HG03520 (cell line): ENCODE measurements around the gene PRR16.

Source experiments
- ATAC-seq: cut with Tn5 transposase; IDR thresholded peaks from one replicate; pipeline ENCODE4 v1.9.1; 2021; ENCODE audit warnings: mild to moderate bottlenecking, moderate library complexity; ENCODE audit not compliant: unreplicated experiment

Gene PRR16

DNA sequence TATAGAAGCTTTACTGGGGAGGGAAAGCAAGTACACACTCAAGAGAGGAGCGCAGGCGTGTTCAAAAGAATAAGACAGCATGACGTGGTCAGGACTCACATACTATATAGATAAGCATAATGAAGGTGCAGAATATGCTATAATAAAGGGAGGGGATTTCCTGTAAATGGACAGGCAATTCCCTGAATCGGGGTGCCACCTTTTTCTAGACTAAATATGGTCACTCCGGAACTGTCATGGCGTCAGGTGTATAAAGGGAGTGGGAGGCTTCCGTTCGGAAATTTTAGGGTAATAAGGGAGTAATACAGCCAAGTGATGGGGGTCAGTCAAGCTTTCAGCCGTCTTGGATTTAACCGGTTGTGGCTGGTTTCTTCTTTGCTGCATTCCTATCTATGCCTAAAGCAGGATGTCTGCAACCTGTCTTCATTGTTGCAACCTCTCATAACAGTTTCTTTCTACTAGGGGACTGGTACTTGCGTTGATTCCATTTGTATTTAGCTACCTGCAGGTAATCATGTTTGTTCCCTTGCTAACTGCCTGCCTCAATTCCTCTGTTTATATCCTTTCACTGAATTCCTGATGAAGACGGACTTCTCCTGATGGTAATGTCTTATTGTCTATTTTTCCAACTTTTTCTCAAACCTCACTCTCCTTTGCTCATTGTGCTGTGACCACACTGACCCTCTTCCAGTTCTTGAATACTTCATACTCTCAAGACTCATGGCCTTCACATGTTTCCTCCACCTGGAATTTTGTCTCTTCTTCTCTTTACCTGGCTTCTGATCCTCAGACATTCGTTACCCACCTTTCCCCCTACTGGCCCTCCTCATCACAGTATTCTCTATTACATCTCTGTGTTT lies 48.9 kb downstream of the PRR16 start:
- no peak for ATAC-seq

DNA sequence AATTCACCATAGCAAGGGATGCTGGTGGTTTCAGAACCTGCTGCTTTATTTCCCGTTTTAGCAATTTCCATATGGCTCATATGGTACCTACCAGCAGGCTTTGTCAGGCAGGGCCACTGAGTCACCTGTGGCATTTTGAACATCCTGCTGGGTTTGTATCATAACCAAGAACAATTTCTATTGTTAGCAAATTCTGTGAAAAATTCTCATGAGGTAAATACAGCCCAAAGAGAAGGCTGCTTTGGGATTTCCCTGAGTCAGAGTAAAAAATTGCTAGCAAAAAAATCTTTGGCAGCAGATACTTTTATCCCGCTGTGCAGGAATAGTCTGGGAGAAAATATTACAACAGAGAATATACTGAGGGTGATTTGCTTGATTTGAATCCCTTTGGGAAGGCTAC lies 52.7 kb downstream of the PRR16 start:
- ATAC-seq = no peak

DNA sequence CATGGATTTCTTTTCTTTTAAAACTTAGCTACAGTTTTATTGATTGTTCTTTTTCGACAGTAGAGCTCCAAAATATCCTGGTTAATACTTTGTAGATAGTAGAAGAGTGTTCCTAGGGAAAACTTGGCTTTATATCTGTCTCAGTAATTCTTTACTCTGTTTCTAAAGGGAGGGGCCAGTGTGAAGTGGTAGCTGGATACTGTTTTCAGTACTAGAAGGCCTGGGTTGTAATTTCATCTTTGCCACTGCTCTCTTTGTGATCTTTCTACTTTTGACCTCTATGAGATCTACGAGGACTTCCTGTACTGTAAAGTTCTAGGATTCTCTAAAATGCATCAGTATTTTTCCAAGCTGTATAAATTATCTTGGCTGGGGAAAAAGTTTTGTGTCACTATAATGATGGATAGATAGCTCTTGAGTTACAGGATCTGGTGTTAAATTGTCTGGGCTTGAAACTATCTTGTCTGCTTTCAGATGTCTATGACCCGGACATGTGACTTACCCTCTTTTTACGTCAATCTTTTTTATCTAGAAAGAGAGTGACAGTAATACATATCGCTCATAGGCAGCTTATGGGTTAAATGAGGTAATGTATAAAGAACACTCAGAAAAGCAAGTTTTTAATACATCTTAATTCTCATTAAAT lies 53.6 kb downstream of the PRR16 start:
- ATAC-seq = no peak

DNA sequence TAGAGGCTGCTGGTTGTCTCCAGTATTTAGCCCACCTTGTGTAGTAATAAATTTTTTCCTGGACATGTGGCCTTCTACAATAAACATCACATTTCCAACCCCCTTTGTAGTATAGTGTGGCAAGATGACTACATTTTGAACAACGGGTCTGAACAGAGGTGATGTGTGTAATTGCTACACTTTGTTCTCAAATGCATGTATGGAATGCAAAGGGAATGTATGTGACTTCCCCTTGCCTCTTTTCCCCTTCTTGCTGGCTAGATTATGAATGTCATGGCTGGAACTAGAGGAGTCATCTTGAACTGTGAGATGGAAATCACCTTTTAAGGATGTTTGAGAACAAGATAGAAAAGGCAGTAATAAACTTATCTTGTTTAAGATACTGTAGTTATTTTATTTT lies 54.5 kb downstream of the PRR16 start:
- no peak for ATAC-seq

DNA sequence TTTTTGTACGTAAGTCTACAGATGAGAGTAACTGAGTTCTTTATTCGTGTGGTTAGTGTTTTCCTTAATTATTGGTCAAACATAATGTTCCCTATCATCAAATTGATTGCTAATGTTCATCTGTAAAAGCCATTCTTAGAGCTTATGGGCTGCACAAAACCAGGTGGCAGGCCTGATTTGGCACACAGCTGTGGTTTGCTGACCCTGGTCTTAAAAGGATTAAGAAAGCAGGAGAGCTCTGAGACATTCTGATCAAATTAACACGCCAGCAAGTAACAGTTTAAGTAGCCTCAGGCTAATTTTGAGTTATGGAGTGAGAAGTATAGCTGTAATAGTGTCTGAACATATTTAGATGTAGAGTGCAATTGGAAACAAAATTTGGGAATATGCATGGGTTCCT lies 63.2 kb downstream of the PRR16 start:
- no peak for ATAC-seq

DNA sequence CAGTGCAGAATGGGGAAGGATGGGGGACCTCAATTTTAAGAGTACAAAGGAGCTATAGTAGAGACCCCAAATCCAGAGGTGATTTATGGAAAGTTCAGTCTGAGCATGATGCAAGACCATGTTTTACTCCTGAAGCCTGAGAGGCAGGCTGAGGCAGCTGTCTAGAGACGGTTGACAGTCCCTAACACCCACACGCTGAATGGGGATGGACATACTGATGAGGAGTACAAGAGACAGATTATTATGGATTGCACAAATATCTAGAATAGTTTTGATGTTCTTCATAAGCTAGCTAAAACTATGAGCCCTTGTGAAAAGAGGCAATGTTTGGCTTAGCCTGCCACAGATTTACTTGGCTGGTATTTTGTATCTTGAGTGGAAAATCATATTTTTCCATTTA lies 64.5 kb downstream of the PRR16 start:
- no peak for ATAC-seq

DNA sequence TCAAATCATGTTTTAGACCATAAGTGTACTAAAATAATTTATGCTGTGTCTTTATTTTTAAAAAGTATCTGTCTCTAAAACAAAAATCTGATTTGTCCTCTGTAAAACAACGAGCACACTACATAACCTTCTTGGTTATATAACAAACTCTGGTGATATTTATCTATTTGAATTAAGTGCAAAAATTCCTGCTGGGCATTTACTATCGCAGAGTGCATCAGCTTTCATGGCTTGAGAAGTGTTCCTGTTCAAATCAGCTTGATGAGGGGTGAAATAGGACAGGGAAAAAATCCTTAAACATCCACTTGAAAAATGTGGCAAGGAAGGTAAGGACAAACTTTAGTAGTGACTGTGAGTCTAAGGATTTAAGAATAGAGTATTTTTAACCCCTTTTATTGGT lies 65.3 kb downstream of the PRR16 start:
- no peak for ATAC-seq

DNA sequence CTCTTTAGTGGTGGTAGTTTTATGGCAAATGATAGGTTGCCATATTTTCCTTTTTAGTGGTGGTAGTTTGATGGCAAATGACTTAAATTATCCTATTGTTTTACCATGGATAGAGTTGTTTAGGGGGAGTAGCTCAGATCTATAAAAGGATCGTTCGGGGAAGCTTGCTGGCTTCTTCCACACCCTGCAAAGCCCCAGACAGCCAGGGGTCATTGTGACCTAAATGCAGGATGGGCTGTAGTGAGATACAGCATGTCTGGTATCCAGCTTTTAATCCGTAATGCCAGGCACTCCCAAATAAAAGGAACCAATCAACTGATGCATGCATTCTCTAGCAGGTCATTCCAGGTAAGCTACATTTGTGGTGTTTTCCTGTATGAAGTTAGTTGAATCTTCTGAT lies 67.1 kb downstream of the PRR16 start:
- no peak for ATAC-seq

DNA sequence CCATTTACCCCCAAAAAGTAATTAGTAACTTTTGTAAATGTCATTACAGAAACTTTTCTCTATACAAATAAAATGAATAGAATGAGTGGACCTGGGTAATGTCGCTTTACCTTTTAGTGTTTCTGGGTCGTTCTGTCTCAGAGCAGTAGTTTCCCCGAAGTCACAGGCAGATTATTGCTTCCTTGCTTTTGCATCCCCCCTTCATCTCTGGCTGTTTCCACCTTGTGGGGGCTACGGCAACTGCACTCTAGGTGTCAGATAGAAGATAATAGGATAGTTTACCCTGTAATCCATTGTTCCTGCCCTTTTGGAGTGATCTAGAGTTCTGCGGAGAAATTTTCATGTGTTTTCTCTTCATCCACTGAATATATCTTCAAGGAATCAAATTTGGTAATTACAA lies 68.7 kb downstream of the PRR16 start:
- ATAC-seq = no peak

DNA sequence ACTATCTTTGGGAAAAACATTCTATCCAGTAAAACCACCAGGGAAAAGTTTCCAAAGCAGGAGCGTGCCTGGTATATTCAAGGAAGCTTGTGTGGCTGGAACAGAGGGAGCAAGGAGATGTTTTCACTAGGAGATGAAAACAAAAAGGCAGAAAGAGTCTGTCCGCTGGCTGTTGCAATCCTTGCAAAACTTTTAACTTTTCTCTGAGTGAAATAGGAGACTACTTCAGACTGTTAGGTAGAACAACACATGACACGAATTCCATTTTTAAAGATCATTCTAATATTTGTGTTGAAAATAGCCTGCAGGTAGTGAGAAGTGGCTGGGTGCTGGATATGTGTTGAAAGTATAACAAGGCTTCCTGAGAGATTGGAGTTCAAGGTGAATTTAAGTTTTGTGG lies 69.5 kb downstream of the PRR16 start:
- ATAC-seq = no peak

DNA sequence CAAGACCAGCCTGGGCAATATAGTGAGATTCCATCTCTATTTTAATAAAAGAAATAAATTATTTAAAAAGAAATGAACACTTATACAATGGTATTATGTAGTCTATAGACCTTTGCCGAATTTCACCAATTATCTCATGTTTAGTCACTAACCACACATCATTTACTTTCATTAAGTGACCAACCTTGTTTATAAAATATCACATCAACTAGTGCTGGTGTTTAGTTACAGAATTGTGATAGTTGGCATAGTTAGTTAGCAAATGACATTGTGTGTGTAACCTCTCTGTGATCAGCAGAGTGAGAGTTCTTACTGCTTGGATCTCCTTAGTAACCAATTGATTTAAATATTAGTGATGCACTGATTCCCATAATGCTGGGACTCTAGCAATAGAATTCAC lies 71.8 kb downstream of the PRR16 start:
- ATAC-seq = no peak

DNA sequence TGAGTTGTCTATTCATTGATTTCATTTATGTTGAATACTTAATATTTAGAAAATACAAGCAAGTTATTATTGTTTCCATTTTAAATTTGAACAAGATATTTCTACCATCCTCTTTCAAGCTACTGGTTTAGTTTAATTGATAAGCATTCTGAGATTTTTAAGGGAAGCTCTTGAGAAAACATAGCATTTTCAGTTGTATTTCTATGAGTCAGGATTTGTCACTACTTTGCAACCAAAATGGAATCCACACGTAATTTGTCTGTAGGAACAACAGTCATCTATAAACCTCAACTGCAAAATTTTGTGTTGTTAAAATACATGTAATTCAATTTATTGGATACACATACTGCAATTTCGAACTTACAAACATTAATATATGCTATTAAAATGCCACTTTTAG lies 74.0 kb downstream of the PRR16 start:
- no peak for ATAC-seq

DNA sequence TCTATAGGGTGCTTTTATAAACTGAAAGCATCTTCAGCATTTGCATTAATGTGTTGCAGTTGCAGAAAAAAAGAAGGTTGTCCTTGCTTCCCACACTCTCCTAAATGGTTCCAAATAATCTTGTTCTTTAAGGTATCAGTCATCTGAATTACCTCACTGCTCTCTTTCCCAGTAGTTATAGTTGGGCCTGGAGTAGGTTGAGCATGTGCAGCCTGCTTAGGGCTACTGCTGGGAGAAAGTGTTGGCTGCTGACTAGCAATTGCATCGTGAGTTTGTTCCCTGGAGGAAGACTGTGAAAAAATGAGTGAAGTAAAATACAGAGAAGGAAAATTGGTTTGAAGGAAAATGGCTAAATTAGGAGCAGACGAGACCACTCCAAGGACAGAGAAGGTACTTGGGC lies 74.5 kb downstream of the PRR16 start:
- no peak for ATAC-seq

DNA sequence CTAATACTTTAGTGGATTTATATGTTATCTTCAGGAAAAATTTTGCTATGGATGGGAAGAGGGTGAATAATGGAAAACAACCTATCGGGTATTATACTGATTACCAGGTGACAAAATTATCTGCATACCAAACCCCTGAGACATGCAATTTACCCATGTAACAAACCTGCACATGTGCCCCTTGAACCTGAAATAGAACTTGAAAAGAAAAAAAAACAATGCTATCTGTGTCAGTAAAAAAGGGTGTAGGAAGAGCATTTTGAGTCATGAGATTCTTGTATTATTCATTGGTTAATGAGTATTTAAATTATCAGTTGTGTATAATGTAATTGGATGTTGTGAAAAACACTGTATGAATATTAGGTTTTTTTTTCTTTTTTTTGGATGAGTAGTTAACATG lies 75.4 kb downstream of the PRR16 start:
- ATAC-seq = no peak

DNA sequence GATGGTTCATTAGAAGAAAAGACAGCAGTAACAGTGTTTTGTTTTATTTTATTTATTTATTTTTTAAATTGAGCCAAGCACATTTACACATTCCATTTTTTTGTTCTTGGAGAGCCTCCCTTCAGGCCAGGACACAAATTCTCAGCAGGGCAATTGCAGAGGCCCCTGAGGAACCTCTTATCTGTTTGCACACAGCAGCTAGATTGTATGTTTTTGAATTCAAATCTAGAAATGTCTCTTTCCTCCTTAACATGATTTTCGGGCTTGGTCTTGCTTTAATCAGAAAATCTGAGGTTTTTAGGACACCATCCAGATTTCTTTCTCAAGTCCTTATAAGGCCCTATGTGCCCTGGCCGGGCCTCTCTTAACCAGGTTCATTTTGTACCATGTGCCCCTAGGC lies 76.0 kb downstream of the PRR16 start:
- no peak for ATAC-seq

DNA sequence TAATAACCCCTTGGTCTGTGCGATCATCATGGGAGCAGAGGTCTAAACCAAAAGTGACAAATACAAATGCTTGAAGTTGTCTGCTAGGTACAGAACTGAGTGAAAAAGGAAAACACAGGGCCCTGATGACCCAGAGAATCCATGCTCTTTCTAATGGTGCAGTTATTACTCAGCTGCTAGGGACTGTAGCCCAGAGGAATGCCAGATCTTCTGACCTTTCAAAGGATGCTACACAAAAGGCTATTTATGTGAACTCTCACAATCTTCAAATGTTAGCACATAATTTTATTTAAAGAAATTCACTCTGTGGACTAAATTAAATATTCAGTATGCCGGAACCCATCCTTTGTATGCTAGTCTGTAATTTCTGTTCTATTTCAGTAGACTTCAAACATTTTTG lies 79.9 kb downstream of the PRR16 start:
- no peak for ATAC-seq

DNA sequence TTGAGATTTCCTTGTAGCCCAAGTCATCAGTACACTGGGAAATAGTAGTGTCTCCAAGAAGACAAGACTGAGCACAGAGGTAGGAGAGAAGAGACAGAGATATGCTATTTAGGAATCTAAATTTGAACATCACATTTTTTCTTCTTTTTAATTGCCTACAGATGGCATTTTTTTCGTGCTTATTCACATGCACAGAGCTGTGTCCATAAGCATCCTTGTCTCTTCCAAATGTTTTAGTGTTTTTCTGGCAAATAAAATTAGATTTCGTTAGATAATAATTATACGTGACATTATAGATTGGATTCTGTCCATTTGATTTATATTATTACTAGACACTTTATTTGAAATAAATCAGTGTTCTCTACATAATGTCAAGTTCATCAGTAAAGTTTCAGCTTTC lies 80.9 kb downstream of the PRR16 start:
- ATAC-seq = no peak

DNA sequence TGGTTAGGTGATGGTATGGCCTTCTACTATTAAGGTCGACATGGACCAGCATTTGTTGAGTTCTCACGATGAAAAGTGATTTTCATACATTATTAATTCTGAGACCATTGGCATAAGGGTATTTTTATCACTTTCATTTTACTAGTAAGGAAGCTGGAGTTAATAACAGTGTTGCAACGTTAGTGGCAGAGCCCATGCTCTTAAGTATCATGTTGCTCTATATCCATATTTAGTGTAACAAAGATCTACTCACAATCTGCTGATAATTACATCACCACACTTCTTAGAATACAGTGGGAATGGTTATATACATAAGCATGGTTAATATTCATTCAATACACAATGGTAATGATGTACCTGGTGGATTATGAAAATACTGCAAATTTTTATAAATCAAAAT lies 81.9 kb downstream of the PRR16 start:
- ATAC-seq = no peak

DNA sequence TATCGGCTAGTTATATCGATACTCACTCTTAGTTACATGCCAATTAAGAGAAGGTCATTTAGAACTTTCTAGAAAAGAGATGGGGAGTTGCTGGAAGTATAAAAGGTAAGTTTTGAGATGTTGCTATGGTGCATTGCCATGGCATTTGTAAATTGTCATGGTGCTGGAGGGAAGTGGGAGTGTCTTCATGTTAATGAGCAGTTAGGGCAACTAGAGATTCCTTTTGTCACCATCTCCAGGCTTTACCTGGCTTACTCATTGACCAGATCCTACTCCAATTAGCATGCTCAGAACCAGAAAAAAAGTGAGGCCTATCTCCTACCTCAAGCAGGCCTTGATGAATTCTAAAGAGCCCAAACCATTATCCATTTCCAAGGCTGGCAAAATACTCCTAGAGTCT lies 82.8 kb downstream of the PRR16 start:
- no peak for ATAC-seq

DNA sequence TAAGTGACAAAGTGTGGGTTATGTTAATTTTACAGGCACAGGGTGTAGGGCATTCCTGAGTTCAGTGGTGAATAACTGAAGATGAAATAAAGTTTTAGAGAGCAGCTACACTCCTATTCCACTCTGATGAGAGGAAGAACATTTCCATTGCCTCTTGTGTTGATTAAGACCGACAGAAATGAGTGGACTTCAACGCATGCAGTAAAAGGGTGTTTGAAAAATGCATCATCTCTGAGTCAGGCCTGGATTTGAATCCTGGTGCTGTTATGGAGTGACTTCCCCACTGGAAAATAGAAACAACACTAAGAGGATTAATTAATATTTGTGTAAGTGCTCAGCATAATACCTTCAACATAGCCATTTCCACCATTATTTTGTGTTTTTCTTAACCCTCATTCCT lies 86.3 kb downstream of the PRR16 start:
- ATAC-seq = no peak

DNA sequence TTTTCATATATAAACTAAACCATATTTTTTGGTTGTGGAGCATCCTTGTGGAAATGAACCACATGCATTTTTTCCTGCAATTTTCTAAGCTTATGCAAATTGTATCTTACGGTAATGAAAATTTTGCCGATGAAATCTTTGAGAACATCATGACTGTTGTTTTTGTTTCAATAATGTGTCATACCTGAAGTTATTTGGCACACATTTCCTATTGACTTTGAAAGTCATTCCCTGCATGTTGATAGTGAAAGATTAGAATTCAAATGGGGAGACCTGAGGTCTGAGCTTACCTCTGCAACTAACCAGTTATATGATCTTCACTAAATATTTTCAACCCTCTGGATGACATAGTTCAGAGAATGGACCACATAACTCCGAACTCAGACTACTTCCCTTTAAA lies 88.5 kb downstream of the PRR16 start:
- no peak for ATAC-seq

DNA sequence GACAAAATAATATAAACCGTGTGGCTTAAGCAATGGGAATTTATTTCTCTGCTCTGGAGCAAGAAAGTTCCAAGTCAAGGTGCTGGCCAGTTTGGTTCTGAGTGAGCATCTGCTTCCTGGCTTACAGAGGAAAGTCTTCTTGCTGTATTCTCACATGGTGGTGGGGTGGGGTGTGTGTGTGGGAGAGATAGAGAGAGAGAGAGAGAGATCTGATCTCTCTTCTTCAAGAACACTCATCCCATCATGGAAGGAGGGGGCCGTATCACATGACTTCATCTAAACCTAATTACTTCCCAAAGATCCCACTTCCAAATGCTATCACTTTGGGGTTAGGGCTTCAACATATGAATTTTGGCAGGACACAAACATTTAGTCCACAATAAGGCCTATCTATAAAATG lies 91.2 kb downstream of the PRR16 start:
- no peak for ATAC-seq

DNA sequence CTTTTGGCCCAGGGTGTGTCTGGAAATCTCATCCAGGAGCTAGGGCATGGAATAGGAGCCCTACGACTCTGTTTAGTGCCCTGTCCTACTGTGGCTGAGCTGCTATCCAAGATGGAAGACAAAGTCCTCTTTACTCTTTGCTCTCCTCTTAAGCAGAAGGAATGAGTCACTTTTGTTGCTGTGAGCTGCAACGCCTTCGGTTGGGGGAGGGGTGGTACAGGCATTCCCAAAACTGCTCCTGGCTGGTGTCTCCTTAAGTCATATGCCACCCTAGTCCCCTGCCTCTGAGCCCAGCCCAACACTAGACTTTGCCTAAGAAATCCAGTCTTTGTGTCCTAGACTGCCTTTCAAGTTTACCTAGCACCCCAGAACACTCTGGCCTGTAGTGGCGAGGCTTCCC lies 99.9 kb downstream of the PRR16 start:
- no peak for ATAC-seq
